HG03064 (cell line): ENCODE measurements around the gene OR2S2.

Experiments
- ATAC-seq: cut with Tn5 transposase; IDR thresholded peaks from one replicate; pipeline ENCODE4 v1.9.1; 2021; ENCODE audit warnings: low read depth; ENCODE audit not compliant: unreplicated experiment

The OR2S2 gene

DNA sequence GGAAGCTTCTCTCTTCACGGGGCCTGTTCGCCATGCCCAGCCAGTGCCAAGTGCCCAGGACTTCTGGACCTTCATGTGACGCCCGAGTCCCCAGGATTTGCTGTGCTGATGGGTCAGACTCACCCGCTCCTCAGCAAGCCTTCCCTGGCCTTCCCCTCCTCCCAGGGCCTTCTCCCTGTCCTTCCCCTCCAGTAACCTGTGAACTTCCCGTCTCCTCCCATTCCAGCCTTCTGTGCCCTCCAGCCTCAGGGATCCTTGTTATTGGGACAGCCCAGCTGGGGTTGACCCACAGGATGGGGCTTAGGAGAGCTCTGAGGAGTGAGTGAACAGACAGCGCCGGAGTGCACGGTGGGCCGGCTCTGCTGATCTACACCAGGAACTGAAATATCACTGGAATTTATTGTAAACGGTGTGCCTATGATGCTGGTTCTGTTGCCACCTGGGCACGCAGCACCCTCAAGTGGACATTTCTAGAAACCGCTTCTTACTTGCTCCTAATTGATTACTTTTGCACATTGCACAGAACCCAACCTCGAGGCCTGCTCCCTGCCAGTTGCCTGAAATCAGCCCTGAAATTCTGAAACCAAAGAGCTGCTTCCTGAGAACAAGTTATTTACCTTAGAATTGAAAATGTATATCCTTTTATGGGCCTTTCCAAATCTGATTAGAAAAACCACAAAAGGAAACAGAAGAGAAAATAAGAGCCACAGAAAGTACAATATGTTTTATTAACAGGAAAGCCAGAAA lies 47.2 kb downstream of the OR2S2 start:
- no peak for ATAC-seq

DNA sequence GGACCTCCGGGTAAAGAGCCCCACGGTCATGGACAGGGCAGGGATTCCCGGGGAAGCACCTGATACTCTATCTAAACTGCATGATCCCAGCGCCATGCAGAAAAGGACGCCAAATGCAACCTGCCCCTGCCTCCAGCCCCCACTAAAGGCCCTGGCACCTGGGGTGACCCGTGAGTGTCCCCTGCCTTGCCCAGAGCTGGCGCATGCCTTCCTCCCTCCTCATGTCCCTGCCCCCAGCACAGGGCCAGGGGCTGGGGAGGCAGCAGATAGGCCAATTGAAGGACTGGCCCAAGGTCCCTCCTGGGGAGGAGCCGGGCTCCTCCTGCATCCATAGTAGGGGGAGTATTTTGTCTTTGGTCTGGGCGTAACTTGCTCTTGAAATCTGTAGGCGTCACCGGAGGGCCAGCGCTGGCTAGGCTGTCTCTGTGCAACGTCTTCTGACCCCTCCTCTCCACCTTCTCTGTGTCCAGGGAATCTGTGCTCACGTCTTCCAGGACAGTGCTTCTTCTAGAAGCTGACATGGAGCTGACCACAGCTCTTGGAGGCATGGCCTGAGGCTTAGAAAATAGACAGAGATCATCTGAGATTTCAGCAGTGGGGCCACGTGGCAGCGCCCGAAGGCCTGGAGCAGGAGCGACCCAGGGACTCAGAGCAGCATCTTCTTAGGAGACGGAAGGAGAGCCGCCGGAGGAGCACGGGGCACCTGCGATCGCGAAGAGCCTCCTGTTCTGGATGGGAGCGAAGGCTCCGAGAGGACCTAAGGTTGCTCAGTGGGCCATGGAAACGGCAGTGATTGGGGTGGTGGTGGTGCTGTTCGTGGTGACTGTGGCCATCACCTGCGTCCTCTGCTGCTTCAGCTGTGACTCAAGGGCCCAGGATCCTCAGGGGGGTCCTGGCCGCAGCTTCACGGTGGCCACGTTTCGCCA lies 48.0 kb downstream of the OR2S2 start:
- no peak for ATAC-seq

DNA sequence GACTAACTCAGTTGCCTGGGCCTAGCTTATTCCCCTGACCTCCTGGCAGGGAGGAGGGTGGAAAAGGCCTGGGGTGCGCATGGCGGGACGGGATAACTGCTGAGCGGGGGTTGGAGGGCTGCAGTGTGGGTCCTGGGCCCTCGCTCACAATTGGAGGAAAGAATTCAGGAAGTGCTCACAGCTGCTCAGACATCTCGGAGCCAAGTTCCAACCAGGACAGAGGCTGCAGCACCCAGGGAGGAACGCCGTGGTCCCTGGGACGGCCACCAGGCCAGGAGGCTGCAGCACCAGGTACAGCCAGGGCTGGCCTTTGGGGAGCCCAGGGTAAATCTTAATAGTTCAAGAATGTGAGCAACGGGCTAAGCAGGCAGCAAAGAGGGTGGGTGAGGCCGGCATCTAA lies 48.7 kb downstream of the OR2S2 start, which contains the start of gene SPAAR:
SPAAR (plus strand) TSS at position 217 of the 400 bp plus-strand sequence. CDS start 974 bp downstream, outside the sequence.
- no peak for ATAC-seq

DNA sequence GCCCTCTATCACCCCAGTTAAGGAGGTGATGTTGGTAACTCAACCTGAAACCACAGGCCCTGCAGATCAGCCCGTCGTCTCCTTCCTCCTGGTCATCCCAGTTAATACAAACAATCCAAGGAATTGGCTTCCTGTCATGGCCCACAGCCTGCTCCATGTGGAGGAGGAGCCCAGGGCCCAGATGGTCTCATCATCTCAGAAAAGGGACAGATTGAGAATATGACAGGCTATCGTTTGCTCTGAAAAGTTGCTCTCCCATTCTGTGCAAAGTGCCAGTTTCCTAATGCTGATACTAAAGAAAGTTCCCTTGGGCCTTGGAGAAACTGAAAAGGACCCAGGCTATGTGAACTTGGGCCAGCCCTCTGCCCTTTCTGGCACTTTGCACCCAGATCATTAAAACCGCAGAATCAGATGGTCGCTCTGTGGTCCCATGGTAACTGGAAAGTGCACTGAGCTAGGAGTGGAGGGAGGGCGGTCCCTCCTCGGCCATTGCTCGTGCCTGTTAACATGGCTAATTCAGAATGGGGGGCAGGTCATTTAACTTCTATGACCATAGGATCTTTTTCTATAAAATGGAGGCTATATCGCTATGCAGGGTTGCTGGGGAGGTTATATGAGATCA lies 49.3 kb downstream of the OR2S2 start:
- ATAC-seq: no peak

DNA sequence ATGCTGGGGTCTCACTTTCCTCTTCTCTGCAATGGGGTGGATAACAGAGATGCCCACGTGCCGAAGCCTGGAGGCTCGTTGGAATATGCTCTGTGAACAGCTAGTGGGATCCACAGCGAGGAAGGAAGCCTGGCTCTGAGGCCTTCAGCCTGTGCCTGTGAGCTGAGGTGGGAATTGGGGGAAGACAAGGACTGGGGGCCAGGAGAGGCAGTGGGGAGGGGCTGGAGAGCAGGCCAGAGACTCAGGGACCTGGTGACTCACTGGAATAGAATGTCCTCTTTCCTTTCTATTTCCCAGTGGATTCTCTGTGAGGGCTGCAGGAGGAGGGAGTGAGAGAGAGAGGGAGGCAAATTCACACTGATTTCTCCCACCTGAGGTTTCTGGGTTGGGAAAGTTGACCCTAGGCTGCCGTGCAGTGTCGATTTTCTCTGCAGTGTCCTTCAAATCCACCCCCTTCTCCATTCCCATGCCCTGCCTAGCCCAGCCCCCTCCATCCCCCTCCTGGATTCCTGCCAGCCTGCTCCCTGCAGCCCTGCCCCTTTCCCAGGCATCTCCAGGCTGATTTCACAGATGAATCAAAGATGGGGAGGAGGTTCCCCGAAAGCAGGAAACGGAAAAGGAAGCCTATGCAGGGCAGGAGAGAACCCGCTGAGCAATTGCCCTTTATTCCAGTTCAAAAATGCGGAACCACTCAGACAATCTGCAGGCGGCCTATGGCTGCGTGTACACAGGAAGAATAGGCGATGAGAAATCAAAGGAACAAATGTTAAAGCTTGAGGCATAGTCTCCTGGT lies 50.0 kb downstream of the OR2S2 start:
- no peak for ATAC-seq
